Muscle of leg (tissue), 11 donors: ENCODE measurements around the gene ZNF408. TPM values are rescaled to one million over a fixed set of nuclear protein-coding genes. Genes with fewer than 3 reads are reported as not detected.
A peak's percentile ranks its signal among the peaks of the same experiment; 100 is the strongest.

Experiments used
- DNase-seq: peaks from one replicate; pipeline ENCODE4 v3.0.0; 2013
- H3K27ac ChIP-seq: one replicate; pipeline ENCODE4 v1.5.1; 2013; ENCODE audit warnings: mild to moderate bottlenecking, low read length, control low read depth
- H3K27me3 ChIP-seq: one replicate; pipeline ENCODE4 v1.6.1; 2013; ENCODE audit warnings: low read length; ENCODE audit not compliant: control insufficient read depth, insufficient read depth
- H3K36me3 ChIP-seq: one replicate; pipeline ENCODE4 v1.6.1; 2013; ENCODE audit warnings: low read length; ENCODE audit not compliant: control insufficient read depth, insufficient read depth
- H3K4me1 ChIP-seq: one replicate; pipeline ENCODE4 v1.6.1; 2013; ENCODE audit warnings: low read length; ENCODE audit not compliant: control insufficient read depth, insufficient read depth
- H3K4me3 ChIP-seq: one replicate; pipeline ENCODE4 v1.5.1; 2013; ENCODE audit warnings: low read length, control low read depth
- H3K9me3 ChIP-seq: replicated peaks from 2 replicates; pipeline ENCODE4 v1.6.1; 2013; ENCODE audit warnings: low read depth, low read length; ENCODE audit not compliant: control insufficient read depth
- whole genome bisulfite sequencing: methylation state at CpG from one replicate; pipeline ENCODE4 v1.1.5; 2013; ENCODE audit warnings: missing lambda C conversion rate; ENCODE audit not compliant: insufficient coverage; 5-methylcytosine and 5-hydroxymethylcytosine counted together
- polyA plus RNA-seq, 8 donors: library from polyadenylated mRNA; unstranded; fragments of 120-200 nt; gene quantifications; one replicate each; pipeline versions ENCODE4 v1.2.1 to v1.2.3, GENCODE V29; 2013; ENCODE audit warnings: inconsistent platforms in 1 of 8, low replicate concordance in 1 of 8; ENCODE audit not compliant: insufficient read length in 8 of 8, insufficient read depth in 1 of 8
- total RNA-seq: library from RNA; stranded (reverse); fragments of 120-200 nt; gene quantifications from one replicate; pipeline ENCODE4 v1.2.4, GENCODE V29; 2013

The ZNF408 gene
- total and polyA plus RNA-seq, 9 donors = 5.8 to 14.8 (median 8.3) TPM

- WGBS = 11% methylated on average over 3 of the region's 4 CpGs
- peak; percentile 76 for DNase-seq
- Histone ChIP-seq H3K4me3 (no peak overlapping the region), H3K9me3 (no peaks in the 10 kb centered on the region), H3K27me3 (no peaks in the 10 kb centered on the region), H3K4me1 (peaks cover 53% of the 10 kb centered on the region), H3K36me3 (peaks cover 71% of the 10 kb centered on the region), H3K27ac (peak overlapping the region; percentile 89)
Measured at GRCh38 chr11:46675288-46675851, 25.5 kb upstream of the ZNF408 start.

- peaks cover 53% of the 10 kb centered on the region for H3K4me1 ChIP-seq
- H3K27me3 ChIP-seq = no peaks in the 10 kb centered on the region
- DNase-seq = no peak
- H3K27ac ChIP-seq = peak overlapping the region; percentile 89
- WGBS = 65% methylated on average over 5 of the region's 7 CpGs
- no peaks in the 10 kb centered on the region for H3K9me3 ChIP-seq
- no peak overlapping the region for H3K4me3 ChIP-seq
- H3K36me3 ChIP-seq = peaks cover 73% of the 10 kb centered on the region
Measured at GRCh38 chr11:46675949-46676348, 24.9 kb upstream of the ZNF408 start.

GRCh38 chr11:46676436-46677158, 24.2 kb upstream of the ZNF408 start:
- Histone ChIP-seq H3K4me1 (peaks cover 53% of the 10 kb centered on the region), H3K9me3 (no peaks in the 10 kb centered on the region), H3K4me3 (no peak overlapping the region), H3K36me3 (peaks cover 75% of the 10 kb centered on the region), H3K27me3 (no peaks in the 10 kb centered on the region), H3K27ac (no peak overlapping the region)
- 82% methylated on average over 6 of the region's 15 CpGs for WGBS
- peak; percentile 59 for DNase-seq

DNA sequence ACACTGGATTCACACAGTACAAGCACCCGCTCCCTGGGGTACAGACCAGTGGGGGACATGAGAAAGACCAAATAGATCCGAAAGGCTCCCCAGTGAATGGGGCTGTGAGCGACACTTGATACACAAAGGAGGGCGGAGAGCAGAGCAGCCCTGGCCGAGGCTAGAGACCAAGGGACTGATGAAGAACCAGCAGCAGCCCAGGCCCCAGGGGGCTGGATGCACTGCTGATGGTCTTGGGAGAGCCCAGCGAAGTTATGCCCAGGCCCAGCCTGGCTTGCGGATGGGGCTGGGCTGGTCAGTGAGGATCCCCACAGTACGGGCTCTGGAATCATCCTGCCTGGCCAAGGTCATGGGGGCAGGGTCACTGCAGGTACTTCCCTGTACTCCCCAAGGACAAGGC, 23.7 kb upstream of the ZNF408 start:
- 64% methylated on average over 7 of the region's 8 CpGs for WGBS
- peaks cover 49% of the 10 kb centered on the region for H3K4me1 ChIP-seq
- no peak overlapping the region for H3K27ac ChIP-seq
- H3K4me3 ChIP-seq = no peak overlapping the region
- no peak for DNase-seq
- H3K36me3 ChIP-seq = peaks cover 76% of the 10 kb centered on the region
- H3K27me3 ChIP-seq = no peaks in the 10 kb centered on the region
- no peaks in the 10 kb centered on the region for H3K9me3 ChIP-seq

- 79% methylated on average over 9 of the region's 10 CpGs for WGBS
- Histone ChIP-seq H3K27me3 (no peaks in the 10 kb centered on the region), H3K36me3 (peaks cover 73% of the 10 kb centered on the region), H3K4me1 (peaks cover 40% of the 10 kb centered on the region), H3K9me3 (no peaks in the 10 kb centered on the region), H3K27ac (no peak overlapping the region), H3K4me3 (no peak overlapping the region)
- DNase-seq = no peak
Measured at GRCh38 chr11:46677991-46678740, 22.7 kb upstream of the ZNF408 start.

GRCh38 chr11:46678741-46679130, 22.1 kb upstream of the ZNF408 start:
- Histone ChIP-seq H3K4me1 (peaks cover 34% of the 10 kb centered on the region), H3K4me3 (no peak overlapping the region), H3K27me3 (no peaks in the 10 kb centered on the region), H3K27ac (no peak overlapping the region), H3K36me3 (peaks cover 71% of the 10 kb centered on the region), H3K9me3 (no peaks in the 10 kb centered on the region)
- 84% methylated on average over 9 of the region's 9 CpGs for WGBS
- DNase-seq = no peak

GRCh38 chr11:46679241-46680163, 21.3 kb upstream of the ZNF408 start:
- H3K9me3 ChIP-seq = no peaks in the 10 kb centered on the region
- H3K36me3 ChIP-seq = peaks cover 68% of the 10 kb centered on the region
- no peak for DNase-seq
- H3K4me1 ChIP-seq = peaks cover 27% of the 10 kb centered on the region
- H3K27me3 ChIP-seq = no peaks in the 10 kb centered on the region
- H3K27ac ChIP-seq = no peak overlapping the region
- H3K4me3 ChIP-seq = no peak overlapping the region
- WGBS = 87% methylated on average over 22 of the region's 26 CpGs

- Histone ChIP-seq H3K36me3 (peaks cover 68% of the 10 kb centered on the region), H3K4me1 (peaks cover 19% of the 10 kb centered on the region), H3K4me3 (no peak overlapping the region), H3K27ac (no peak overlapping the region), H3K27me3 (no peaks in the 10 kb centered on the region), H3K9me3 (no peaks in the 10 kb centered on the region)
- no peak for DNase-seq
- WGBS = 89% methylated on average over 15 of the region's 21 CpGs
Measured at GRCh38 chr11:46680164-46680760, 20.6 kb upstream of the ZNF408 start.

GRCh38 chr11:46680815-46681214, 20.0 kb upstream of the ZNF408 start:
- DNase-seq = no peak
- WGBS = 88% methylated on average over 15 of the region's 22 CpGs
- no peaks in the 10 kb centered on the region for H3K27me3 ChIP-seq
- H3K36me3 ChIP-seq = peaks cover 69% of the 10 kb centered on the region
- H3K4me3 ChIP-seq = no peak overlapping the region
- H3K27ac ChIP-seq = no peak overlapping the region
- peaks cover 14% of the 10 kb centered on the region for H3K4me1 ChIP-seq
- no peaks in the 10 kb centered on the region for H3K9me3 ChIP-seq
